Lower lobe of right lung (tissue), 2 donors: ENCODE results near the gene RASSF7. TPM values are rescaled to one million over a fixed set of nuclear protein-coding genes. Genes with fewer than 3 reads are reported as not detected.

Source experiments
- ATAC-seq, 2 donors: fragments of 200-7000 bp; cut with Tn5 transposase; one replicate each; pipeline ENCODE4 v1.9.1; 2020 to 2022; ENCODE audit warnings: mild to moderate bottlenecking in 2 of 2, moderate library complexity in 2 of 2
- DNase-seq: peaks from one replicate; pipeline ENCODE4 v3.0.0-alpha.2; 2020
- H3K27ac ChIP-seq: fragments of 200-600 bp; one replicate; pipeline ENCODE4 v1.8.0; 2022
- H3K27me3 ChIP-seq: fragments of 200-600 bp; one replicate; pipeline ENCODE4 v1.8.0; 2022; ENCODE audit warnings: low read depth
- H3K36me3 ChIP-seq: fragments of 200-600 bp; one replicate; pipeline ENCODE4 v1.8.0; 2022; ENCODE audit warnings: mild to moderate bottlenecking
- H3K4me1 ChIP-seq: fragments of 200-600 bp; one replicate; pipeline ENCODE4 v1.8.0; 2022
- H3K4me3 ChIP-seq: fragments of 200-600 bp; one replicate; pipeline ENCODE4 v1.8.0; 2022; ENCODE audit warnings: mild to moderate bottlenecking
- H3K9me3 ChIP-seq: fragments of 200-600 bp; one replicate; pipeline ENCODE4 v1.8.0; 2022
- intact Hi-C: fragments of 100-400 bp; cut with DNase I; formaldehyde crosslinking; loops from one replicate; pipeline ENCODE4 v1.11.0; 2022
- total RNA-seq: library from RNA; stranded (reverse); fragmentation: NEBNext Ultra II Directional; extraction: Animal tissue kit (Norgen Biotek cat#: 25700); gene quantifications from one replicate; pipeline ENCODE4 v1.2.1, GENCODE V29; 2021
- TF ChIP-seq, protein P1 (sequence below): fragments of 200-600 bp; IDR thresholded peaks from one replicate; pipeline ENCODE4 v1.8.0; 2022; ENCODE audit warnings: antibody characterized with exemption, mild to moderate bottlenecking
- donor health status: DM: no; HTN: yes; CAD: no; lungs with severe emphysema.

The RASSF7 gene
- total RNA-seq, 1 donor from 2014 or later: 71.5 TPM

DNA sequence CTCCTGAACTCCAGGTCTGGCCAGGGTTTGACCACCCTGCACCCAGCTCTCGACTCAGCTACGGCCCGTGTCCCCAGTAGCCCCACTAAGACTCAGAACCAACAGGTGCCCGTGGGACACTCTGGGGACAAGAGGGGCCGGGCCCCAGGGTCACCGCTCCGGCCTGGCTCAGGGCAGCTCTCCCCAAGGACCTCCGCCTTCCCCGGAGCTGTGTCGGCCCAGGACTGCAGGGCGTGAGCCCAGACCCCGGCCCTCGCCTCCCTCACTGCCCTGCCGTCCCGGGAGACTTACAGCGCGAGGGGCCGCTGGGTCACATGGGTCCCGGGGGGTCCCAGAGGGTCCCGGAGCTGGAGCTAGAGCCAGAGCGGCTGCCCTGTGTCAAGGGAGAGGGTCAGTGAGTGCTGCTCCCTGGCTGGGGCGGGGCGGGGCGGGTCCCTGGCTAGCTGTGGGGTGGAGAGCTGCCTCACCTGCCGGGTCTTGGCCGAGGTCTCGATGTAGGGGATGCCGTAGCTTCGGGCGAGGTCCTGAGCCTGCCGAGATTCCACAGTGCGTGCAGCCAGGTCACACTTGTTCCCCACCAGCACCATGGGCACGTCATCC is 27.7 kb upstream of the RASSF7 start:
- TF ChIP-seq, protein P1, sequence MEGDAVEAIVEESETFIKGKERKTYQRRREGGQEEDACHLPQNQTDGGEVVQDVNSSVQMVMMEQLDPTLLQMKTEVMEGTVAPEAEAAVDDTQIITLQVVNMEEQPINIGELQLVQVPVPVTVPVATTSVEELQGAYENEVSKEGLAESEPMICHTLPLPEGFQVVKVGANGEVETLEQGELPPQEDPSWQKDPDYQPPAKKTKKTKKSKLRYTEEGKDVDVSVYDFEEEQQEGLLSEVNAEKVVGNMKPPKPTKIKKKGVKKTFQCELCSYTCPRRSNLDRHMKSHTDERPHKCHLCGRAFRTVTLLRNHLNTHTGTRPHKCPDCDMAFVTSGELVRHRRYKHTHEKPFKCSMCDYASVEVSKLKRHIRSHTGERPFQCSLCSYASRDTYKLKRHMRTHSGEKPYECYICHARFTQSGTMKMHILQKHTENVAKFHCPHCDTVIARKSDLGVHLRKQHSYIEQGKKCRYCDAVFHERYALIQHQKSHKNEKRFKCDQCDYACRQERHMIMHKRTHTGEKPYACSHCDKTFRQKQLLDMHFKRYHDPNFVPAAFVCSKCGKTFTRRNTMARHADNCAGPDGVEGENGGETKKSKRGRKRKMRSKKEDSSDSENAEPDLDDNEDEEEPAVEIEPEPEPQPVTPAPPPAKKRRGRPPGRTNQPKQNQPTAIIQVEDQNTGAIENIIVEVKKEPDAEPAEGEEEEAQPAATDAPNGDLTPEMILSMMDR: no peak
- peaks cover 4% of the 10 kb centered on the region for H3K27me3 ChIP-seq
- H3K4me3 ChIP-seq: no peak overlapping the region
- H3K27ac ChIP-seq: no peak overlapping the region
- intact Hi-C loops: no loop called here
- no peak for DNase-seq
- no peaks in the 10 kb centered on the region for H3K9me3 ChIP-seq
- no peak for ATAC-seq
- H3K4me1 ChIP-seq: peaks cover 34% of the 10 kb centered on the region
- H3K36me3 ChIP-seq: peaks cover 33% of the 10 kb centered on the region

- peaks cover 4% of the 10 kb centered on the region for H3K27me3 ChIP-seq
- H3K4me1 ChIP-seq: peaks cover 34% of the 10 kb centered on the region
- DNase-seq (no peak), ATAC-seq (no peak)
- H3K4me3 ChIP-seq: peak overlapping the region; percentile 80
- H3K9me3 ChIP-seq: no peaks in the 10 kb centered on the region
- TF ChIP-seq, protein P1: no peak
- H3K36me3 ChIP-seq: peaks cover 33% of the 10 kb centered on the region
- H3K27ac ChIP-seq: peak overlapping the region; percentile 59
- intact Hi-C loops: no loop called here
These were observed 27.0 kb upstream of the RASSF7 start for GRCh38 chr11:533586-534395.

DNA sequence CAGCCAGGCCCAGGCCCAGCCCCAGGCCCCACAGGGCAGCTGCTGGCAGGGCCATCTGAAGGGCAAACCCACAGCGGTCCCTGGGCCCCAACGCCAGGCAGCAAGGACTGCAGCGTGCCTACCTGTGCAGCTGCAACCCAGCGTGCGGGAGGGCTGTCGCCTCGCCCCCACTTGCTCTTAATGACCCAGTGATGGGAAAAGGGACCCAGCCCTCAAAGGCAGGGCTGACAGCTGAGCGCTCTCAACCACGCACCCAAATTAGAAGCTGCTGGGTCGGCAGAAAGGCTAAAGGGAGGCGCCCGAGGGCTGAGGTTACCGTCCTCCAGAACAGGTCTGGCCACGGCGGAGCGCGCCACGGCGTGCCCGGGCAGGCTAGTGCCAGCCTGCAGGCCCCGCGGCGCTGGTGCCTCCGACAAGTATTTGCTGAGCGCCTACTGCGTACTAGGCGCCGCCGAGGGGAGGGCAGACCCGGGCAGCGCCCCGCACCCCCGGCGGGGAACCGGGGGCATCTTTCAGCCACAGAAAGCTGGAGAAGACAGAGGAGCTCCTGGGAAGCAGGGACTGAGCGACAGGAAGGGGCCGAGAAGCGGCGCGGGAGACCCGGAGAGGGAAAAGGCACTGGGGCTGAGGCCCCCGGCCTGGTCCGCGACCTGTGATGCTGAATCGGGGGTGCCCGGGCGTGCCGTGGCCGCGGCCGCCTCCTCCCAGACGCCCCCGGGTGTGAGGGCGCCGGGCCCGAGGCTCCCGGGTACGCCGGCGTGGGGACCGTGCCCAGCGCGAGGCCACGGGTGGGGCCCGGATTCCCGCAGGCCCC is 26.2 kb upstream of the RASSF7 start:
- intact Hi-C loops: no loop called here
- Histone ChIP-seq H3K4me3 (peak overlapping the region; percentile 80), H3K27ac (peak overlapping the region; percentile 59), H3K9me3 (no peaks in the 10 kb centered on the region), H3K4me1 (peaks cover 34% of the 10 kb centered on the region), H3K27me3 (peaks cover 4% of the 10 kb centered on the region), H3K36me3 (peaks cover 33% of the 10 kb centered on the region)
- DNase-seq (peak; percentile 75), ATAC-seq (peak in 1 of 2 donors; percentile 2)
- TF ChIP-seq, protein P1: no peak

DNA sequence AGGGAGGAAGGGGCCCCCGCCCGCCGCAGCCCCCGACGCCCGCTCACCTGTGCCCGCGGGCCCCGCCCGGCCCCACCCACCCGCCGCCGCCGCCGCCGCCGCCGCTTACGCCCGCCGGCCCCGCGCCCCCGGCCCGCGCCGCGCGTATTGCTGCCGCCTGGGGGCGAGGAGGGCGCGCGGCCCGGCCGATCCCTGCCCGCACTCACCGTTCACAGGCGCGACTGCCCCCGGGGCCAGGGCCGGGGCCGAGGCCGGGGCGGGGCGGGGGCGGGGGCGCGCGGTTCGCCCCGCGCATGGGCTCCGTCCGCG is 25.6 kb upstream of the RASSF7 start:
- TF ChIP-seq, protein P1: no peak
- peak overlapping the region; percentile 59 for H3K27ac ChIP-seq
- peak overlapping the region; percentile 80 for H3K4me3 ChIP-seq
- H3K9me3 ChIP-seq: no peaks in the 10 kb centered on the region
- intact Hi-C loops: no loop called here
- ATAC-seq: no peak
- peaks cover 34% of the 10 kb centered on the region for H3K4me1 ChIP-seq
- peaks cover 4% of the 10 kb centered on the region for H3K27me3 ChIP-seq
- DNase-seq: no peak
- peaks cover 33% of the 10 kb centered on the region for H3K36me3 ChIP-seq

GRCh38 chr11:535519-536454 is 25.0 kb upstream of the RASSF7 start, which contains the start of gene HRAS:
Gene HRAS, minus strand, starts transcription at chr11:535576.
- Histone ChIP-seq H3K27me3 (peaks cover 4% of the 10 kb centered on the region), H3K4me1 (peaks cover 34% of the 10 kb centered on the region), H3K27ac (peak within 1 kb of the TSS; percentile 85), H3K36me3 (peaks cover 33% of the 10 kb centered on the region), H3K9me3 (no peaks in the 10 kb centered on the region), H3K4me3 (peak within 1 kb of the TSS; percentile 80)
- TF ChIP-seq, protein P1: no peak
- intact Hi-C loops: no loop called here
- DNase-seq (peak; percentile 95), ATAC-seq (peak; percentile 92)
